Activated T-cell treated with anti-CD3 and anti-CD28 coated beads for 48 hours (primary cell): Measurements from ENCODE around the gene PAX6.

ENCODE experiments used
- DNase-seq: peaks from one replicate; pipeline ENCODE4 v3.0.0-alpha.2; 2020; ENCODE audit warnings: low read depth

Gene PAX6

GRCh38 chr11:31810779-31811647 lies at the start of gene PAX6:
Gene PAX6, minus strand, starts transcription at chr11:31811322. Its CDS starts 4,911 bp downstream, at chr11:31806411.
- no peak for DNase-seq

GRCh38 chr11:31860391-31860790 lies 49.3 kb upstream of the PAX6 start:
- DNase-seq, result no peak

GRCh38 chr11:31856248-31856647 lies 45.1 kb upstream of the PAX6 start:
- DNase-seq, result no peak

- DNase-seq, result no peak
Measured at GRCh38 chr11:31855466-31855865, 44.3 kb upstream of the PAX6 start.

- no peak for DNase-seq
Measured at GRCh38 chr11:31850365-31850764, 39.2 kb upstream of the PAX6 start.

- no peak for DNase-seq
Measured at GRCh38 chr11:31847761-31848160, 36.6 kb upstream of the PAX6 start.

GRCh38 chr11:31845331-31845730 lies 34.2 kb upstream of the PAX6 start:
- no peak for DNase-seq

GRCh38 chr11:31844351-31844750 lies 33.2 kb upstream of the PAX6 start:
- DNase-seq, result no peak

- no peak for DNase-seq
Measured at GRCh38 chr11:31841435-31841834, 30.3 kb upstream of the PAX6 start.

- DNase-seq, result no peak
Measured at GRCh38 chr11:31834237-31834636, 23.1 kb upstream of the PAX6 start.

- no peak for DNase-seq
Measured at GRCh38 chr11:31830406-31830805, 19.3 kb upstream of the PAX6 start.

- DNase-seq, result no peak
Measured at GRCh38 chr11:31828217-31828616, 17.1 kb upstream of the PAX6 start.

- DNase-seq, result no peak
Measured at GRCh38 chr11:31827455-31828206, 16.5 kb upstream of the PAX6 start.

GRCh38 chr11:31826536-31827438 lies 15.7 kb upstream of the PAX6 start:
- no peak for DNase-seq

GRCh38 chr11:31825838-31826484 lies 14.8 kb upstream of the PAX6 start:
- DNase-seq, result no peak

- DNase-seq, result no peak
Measured at GRCh38 chr11:31824879-31825837, 14.0 kb upstream of the PAX6 start.

- no peak for DNase-seq
Measured at GRCh38 chr11:31824332-31824878, 13.3 kb upstream of the PAX6 start.

GRCh38 chr11:31823644-31824331 lies 12.7 kb upstream of the PAX6 start:
- no peak for DNase-seq

- no peak for DNase-seq
Measured at GRCh38 chr11:31822927-31823643, 12.0 kb upstream of the PAX6 start.
